MM.1S (cell line): Measurements from ENCODE around the gene SPOCK2.

Source experiments
- DNase-seq: peaks from one replicate; pipeline ENCODE4 v3.0.0-alpha.2; 2015
- H2AFZ ChIP-seq: fragments of 300-600 bp; sonication (generic); 2 replicates; pipeline ENCODE4 v1.6.0; 2016; ENCODE audit warnings: antibody characterized with exemption, low read length
- H3F3A ChIP-seq: fragments of 300-600 bp; sonication (generic); 2 replicates; pipeline ENCODE4 v1.6.1; 2016; ENCODE audit warnings: mild to moderate bottlenecking, antibody characterized with exemption, low read length, moderate library complexity, mixed read lengths; ENCODE audit not compliant: insufficient read depth
- H3K27ac ChIP-seq: fragments of 300-600 bp; sonication (generic); 2 replicates; pipeline ENCODE4 v1.5.1; 2016; ENCODE audit warnings: mild to moderate bottlenecking, low read length
- H3K27me3 ChIP-seq: fragments of 300-600 bp; sonication (generic); replicated peaks from 2 replicates; pipeline ENCODE4 v1.6.0; 2016; ENCODE audit warnings: low read length; ENCODE audit not compliant: insufficient read depth
- H3K36me3 ChIP-seq: fragments of 300-600 bp; sonication (generic); replicated peaks from 2 replicates; pipeline ENCODE4 v1.6.1; 2016; ENCODE audit warnings: mild to moderate bottlenecking, low read length, mixed read lengths; ENCODE audit not compliant: insufficient read depth
- H3K4me1 ChIP-seq: fragments of 300-600 bp; sonication (generic); 2 replicates; pipeline ENCODE4 v1.6.1; 2016; ENCODE audit warnings: low read length, mixed read lengths
- H3K4me2 ChIP-seq: fragments of 300-600 bp; sonication (generic); 2 replicates; pipeline ENCODE4 v1.6.0; 2016; ENCODE audit warnings: low read depth, low read length
- H3K4me3 ChIP-seq: fragments of 300-600 bp; sonication (generic); 2 replicates; pipeline ENCODE4 v1.5.1; 2016; ENCODE audit warnings: low read length, mixed read lengths
- H3K79me2 ChIP-seq: fragments of 300-600 bp; sonication (generic); 2 replicates; pipeline ENCODE4 v1.6.1; 2016; ENCODE audit warnings: mixed run types, low read length, mixed read lengths
- H3K9ac ChIP-seq: fragments of 300-600 bp; sonication (generic); 2 replicates; pipeline ENCODE4 v1.6.1; 2016; ENCODE audit warnings: low read length, mixed read lengths
- H3K9me2 ChIP-seq: fragments of 300-600 bp; sonication (generic); replicated peaks from 2 replicates; pipeline ENCODE4 v1.6.1; 2016; ENCODE audit warnings: mild to moderate bottlenecking, low read length, mixed read lengths; ENCODE audit not compliant: insufficient read depth
- H3K9me3 ChIP-seq: fragments of 300-600 bp; sonication (generic); replicated peaks from 2 replicates; pipeline ENCODE4 v1.6.1; 2016; ENCODE audit warnings: mild to moderate bottlenecking, low read length, mixed read lengths; ENCODE audit not compliant: insufficient read depth
- H4K20me1 ChIP-seq: fragments of 300-600 bp; sonication (generic); 2 replicates; pipeline ENCODE4 v1.6.1; 2016; ENCODE audit warnings: mild to moderate bottlenecking, low read length, moderate library complexity, mixed read lengths; ENCODE audit not compliant: insufficient read depth
- CTCF ChIP-seq: fragments of 300-600 bp; sonication (generic); IDR thresholded peaks from 2 replicates; pipeline ENCODE4 v1.5.1; 2016; ENCODE audit warnings: antibody characterized with exemption, low read length, mixed read lengths
- EZH2 ChIP-seq: fragments of 300-600 bp; sonication (generic); optimal IDR thresholded peaks from 2 replicates; pipeline ENCODE3; 2017; ENCODE audit warnings: low read depth, mild to moderate bottlenecking, antibody characterized with exemption, low read length, mixed read lengths
- EZH2phosphoT487 ChIP-seq: fragments of 300-600 bp; sonication (generic); IDR thresholded peaks from 2 replicates; pipeline ENCODE4 v1.6.1; 2018; ENCODE audit warnings: antibody characterized with exemption, low read length

SPOCK2 gene

GRCh38 chr10:72105710-72106109, 17.4 kb upstream of the SPOCK2 start:
- H3K27me3 ChIP-seq, result no peaks in the 10 kb centered on the region
- H3K4me2 ChIP-seq, result no peak overlapping the region
- DNase-seq, result no peak
- H4K20me1 ChIP-seq, result no peaks in the 10 kb centered on the region
- no peak for TF ChIP-seq CTCF
- TF ChIP-seq EZH2phosphoT487, result no peak
- no peak for TF ChIP-seq EZH2
- H3K4me1 ChIP-seq, result peaks cover 40% of the 10 kb centered on the region
- H3K9me3 ChIP-seq, result no peaks in the 10 kb centered on the region
- no peaks in the 10 kb centered on the region for H3K36me3 ChIP-seq
- H3K79me2 ChIP-seq, result no peaks in the 10 kb centered on the region
- H3K9me2 ChIP-seq, result no peaks in the 10 kb centered on the region
- peaks cover 7% of the 10 kb centered on the region; the same call in 1 of the 2 replicates for H3F3A ChIP-seq
- no peak overlapping the region for H3K27ac ChIP-seq
- no peak overlapping the region for H2AFZ ChIP-seq
- H3K4me3 ChIP-seq, result no peak overlapping the region
- no peak overlapping the region for H3K9ac ChIP-seq

- H3K27me3 ChIP-seq, result no peaks in the 10 kb centered on the region
- DNase-seq, result no peak
- no peaks in the 10 kb centered on the region for H3K9me3 ChIP-seq
- H3K4me1 ChIP-seq, result peaks cover 40% of the 10 kb centered on the region
- no peaks in the 10 kb centered on the region for H3K36me3 ChIP-seq
- H4K20me1 ChIP-seq, result no peaks in the 10 kb centered on the region
- H3K9ac ChIP-seq, result no peak overlapping the region
- peaks cover 7% of the 10 kb centered on the region; the same call in 1 of the 2 replicates for H3F3A ChIP-seq
- H3K4me3 ChIP-seq, result no peak overlapping the region
- H3K27ac ChIP-seq, result no peak overlapping the region
- no peak overlapping the region for H2AFZ ChIP-seq
- H3K4me2 ChIP-seq, result no peak overlapping the region
- H3K9me2 ChIP-seq, result no peaks in the 10 kb centered on the region
- TF ChIP-seq EZH2phosphoT487, result no peak
- TF ChIP-seq CTCF, result no peak
- no peak for TF ChIP-seq EZH2
- H3K79me2 ChIP-seq, result no peaks in the 10 kb centered on the region
Measured at GRCh38 chr10:72105098-72105475, 16.7 kb upstream of the SPOCK2 start.

- Histone ChIP-seq H3K27ac (no peak overlapping the region), H3K9me3 (no peaks in the 10 kb centered on the region), H3K27me3 (no peaks in the 10 kb centered on the region), H3F3A (peaks cover 7% of the 10 kb centered on the region; the same call in 1 of the 2 replicates), H3K36me3 (no peaks in the 10 kb centered on the region), H3K4me2 (no peak overlapping the region), H2AFZ (no peak overlapping the region), H3K4me3 (no peak overlapping the region), H3K79me2 (no peaks in the 10 kb centered on the region), H3K9ac (no peak overlapping the region), H4K20me1 (no peaks in the 10 kb centered on the region), H3K9me2 (no peaks in the 10 kb centered on the region), H3K4me1 (peaks cover 38% of the 10 kb centered on the region)
- DNase-seq, result no peak
- TF ChIP-seq EZH2phosphoT487 (no peak), EZH2 (no peak), CTCF (no peak)
Measured at GRCh38 chr10:72104472-72105097, 16.2 kb upstream of the SPOCK2 start.
